ENCODE measurements around the gene BTBD16.

The BTBD16 gene

GRCh38 chr10:122343135-122343800, 72.2 kb downstream of the BTBD16 start:
- DNase-seq (ENCODE audit: low spot score), result no peak

DNA sequence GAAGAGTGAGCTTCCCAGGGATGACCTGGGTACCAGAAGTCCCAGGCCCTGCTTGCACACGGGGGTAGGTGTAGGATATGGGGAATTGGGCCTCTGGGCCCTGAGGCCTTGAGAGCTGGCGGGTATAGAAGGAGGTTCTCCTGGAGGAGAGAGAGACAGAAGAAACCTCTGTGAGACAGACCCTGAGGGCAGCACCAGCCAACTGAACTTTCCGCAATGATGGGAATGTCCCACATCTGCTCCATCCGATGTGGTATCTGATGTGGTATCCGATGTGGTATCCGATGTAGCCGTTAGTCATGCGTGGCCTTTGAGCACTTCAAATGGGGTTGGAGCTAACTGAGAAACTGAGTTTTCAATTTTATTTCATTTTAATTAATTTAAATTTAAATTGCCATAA, 72.8 kb downstream of the BTBD16 start:
- DNase-seq (ENCODE audit: low spot score), result no peak

DNA sequence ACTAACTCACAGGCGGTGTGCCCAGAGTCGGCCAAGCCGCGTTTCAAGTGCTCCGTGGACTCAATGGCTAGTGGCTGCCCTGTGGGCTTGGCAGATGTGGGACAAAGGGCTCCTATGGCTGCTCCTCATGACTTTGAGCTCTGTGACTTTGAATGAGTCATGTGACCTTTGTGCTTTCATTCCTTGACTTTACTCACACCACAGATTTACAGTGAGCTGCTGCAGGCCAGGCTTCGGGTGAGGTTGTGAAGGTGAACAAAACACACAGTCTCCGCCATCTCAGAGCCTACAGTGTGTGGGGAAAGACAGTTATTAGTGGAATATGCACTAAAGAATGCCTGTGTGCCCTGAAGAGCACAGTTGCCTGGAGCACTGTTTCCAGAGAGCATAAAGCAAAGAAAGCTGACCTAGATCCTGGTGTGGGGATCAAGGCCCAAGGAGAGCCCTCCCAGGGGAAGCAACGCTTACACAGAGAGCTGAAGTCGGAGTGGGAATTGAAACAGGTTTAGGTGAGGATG, 73.7 kb downstream of the BTBD16 start:
- DNase-seq (ENCODE audit: low spot score), result no peak

- no peak for DNase-seq (ENCODE audit: low spot score)
Measured at GRCh38 chr10:122346326-122346950, 75.3 kb downstream of the BTBD16 start.

GRCh38 chr10:122347170-122347841, 76.2 kb downstream of the BTBD16 start:
- DNase-seq (ENCODE audit: low spot score), result no peak

DNA sequence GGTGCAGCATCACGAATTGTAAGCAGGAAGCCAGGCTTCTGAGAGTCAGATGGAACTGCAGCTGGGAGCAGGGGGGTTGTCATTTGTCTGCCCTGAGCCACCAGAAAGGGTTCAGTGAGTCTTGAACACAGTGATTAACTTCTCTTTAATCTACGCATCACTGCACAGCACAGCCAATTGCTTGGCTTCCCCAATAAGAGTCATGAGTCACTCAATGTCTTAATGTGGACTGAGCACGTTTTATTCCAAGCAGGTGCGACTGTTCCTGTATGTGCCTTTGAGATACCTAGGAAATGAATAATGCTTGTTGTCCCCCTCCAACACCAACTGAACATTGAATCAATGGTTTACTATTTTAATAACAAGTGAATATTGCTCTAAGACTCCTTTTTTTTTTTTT, 77.4 kb downstream of the BTBD16 start:
- peak; percentile 13 for DNase-seq (ENCODE audit: low spot score)

- DNase-seq (ENCODE audit: low spot score), result no peak
Measured at GRCh38 chr10:122348935-122349361, 77.9 kb downstream of the BTBD16 start.

DNA sequence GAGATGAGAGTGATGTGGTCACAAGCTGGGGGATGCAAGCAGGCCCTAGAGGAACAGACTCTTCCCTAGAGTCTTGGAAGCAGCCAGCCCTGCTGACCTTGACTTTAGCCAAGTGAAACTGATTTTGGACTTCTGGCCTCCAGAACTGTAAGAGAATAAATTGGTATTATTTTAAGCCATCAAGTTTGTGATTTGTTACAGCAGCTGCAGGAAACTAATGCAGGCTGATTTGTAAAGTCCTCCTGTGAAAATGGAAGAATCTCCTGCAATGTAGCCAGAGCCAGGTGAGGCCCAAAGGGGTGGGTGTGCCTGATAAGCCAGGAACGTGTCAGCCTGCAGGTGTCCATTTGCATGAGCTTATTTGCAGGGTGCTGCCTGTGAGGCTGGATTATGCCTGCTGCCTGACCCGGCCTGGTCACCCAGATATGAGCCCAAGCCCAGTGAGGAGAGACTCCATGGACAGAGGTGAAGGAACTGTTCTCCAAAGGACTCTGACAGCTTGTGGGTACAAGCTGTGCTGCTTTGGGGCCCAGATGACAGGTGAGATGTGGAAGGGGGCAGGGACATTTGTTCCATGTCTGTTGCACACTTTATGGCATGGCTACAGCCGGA, 78.8 kb downstream of the BTBD16 start:
- DNase-seq (ENCODE audit: low spot score), result no peak

DNA sequence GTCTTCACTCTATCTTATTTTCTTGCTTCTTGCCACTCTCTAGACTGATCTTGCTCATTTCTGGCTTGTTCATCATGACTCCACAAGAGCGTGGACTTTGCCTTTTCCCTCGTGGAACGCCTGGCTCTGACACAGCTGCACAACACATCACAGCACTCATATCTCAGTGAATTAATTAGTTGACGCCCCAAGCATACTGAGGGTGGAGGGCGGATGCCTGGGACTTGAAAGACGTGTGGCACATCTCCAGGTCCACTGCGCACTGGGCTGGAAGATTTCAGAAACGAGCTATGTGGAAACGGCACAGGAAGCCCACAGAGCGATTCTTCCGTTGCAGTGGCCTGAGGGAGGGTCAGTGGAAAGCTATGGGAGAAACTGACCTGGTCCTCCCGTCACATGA, 79.8 kb downstream of the BTBD16 start:
- DNase-seq (ENCODE audit: low spot score), result no peak

DNA sequence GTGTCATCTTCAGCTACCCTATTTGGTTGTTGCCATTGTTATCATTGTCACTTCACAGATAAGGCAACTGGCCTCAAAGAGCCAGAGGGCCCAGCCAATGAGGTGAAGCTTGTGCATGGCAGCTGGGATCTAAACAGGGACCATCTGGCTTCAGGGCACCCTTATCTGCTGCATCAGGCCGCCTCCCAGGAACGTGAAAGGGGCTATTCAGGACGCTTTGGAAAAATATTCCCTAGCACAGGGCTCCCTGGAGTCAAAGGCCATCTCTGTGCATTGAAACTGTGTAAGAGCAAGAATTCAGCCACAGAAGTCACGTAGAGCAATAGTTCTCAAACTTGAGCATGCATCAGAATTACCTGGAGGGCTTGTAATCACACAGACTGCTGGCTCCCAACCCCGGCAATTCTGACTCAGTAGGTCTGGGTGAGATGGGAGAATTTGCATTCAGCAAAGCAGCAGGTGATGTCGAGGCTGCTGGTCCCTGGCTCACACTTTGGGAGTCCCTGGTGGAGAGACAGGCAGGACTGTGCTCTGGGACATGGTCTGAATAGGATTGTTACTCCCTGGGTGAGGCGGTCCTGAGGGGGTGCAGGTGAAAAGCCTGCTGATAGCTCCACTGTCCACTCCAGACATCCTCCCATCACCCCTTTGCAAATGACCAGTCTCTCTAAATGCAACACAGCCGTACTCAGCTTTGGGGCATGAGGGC, 81.9 kb downstream of the BTBD16 start:
- DNase-seq (ENCODE audit: low spot score), result no peak

- no peak for DNase-seq (ENCODE audit: low spot score)
Measured at GRCh38 chr10:122354383-122354782, 83.3 kb downstream of the BTBD16 start.

- DNase-seq (ENCODE audit: low spot score), result no peak
Measured at GRCh38 chr10:122357685-122358084, 86.6 kb downstream of the BTBD16 start.

DNA sequence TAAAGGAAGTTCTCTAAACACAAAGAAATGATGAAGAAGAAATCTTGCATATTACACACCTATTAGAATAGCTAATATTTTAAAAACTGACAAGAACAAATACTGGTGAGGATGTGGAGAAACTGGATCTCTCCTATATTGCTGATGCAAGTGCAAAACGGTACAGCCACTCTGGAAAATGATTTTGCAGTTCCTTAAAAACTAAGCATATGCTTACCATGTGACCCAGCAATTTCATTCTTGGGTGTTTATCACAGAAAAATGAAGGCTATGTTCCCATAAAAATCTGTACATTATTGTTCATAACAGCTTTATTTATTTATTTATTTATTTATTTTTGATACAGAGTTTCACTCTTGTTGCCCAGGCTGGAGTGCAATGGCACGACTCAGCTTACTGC, 88.5 kb downstream of the BTBD16 start:
- DNase-seq (ENCODE audit: low spot score), result no peak

DNA sequence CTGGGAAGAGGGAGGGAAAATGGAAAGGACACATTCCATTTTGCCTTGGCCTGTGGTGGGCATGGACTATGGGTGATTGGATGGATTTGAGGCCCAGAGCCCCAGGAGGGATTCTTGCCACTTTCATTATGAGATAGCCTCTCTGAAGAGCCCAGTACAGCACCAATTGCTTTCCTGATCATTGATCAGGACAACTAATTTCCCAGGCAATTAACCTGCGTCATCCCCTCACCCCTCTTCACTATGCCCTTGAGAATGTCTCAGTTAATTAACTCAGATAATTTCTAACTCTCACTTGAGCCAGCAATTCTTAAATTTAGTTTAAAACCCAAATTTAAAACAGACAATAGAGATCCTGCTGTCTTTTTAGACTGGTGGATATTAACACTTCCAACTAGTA, 90.0 kb downstream of the BTBD16 start:
- no peak for DNase-seq (ENCODE audit: low spot score)

GRCh38 chr10:122362031-122362592, 91.0 kb downstream of the BTBD16 start:
- DNase-seq (ENCODE audit: low spot score), result no peak

GRCh38 chr10:122362621-122363020, 91.5 kb downstream of the BTBD16 start:
- DNase-seq (ENCODE audit: low spot score), result no peak

DNA sequence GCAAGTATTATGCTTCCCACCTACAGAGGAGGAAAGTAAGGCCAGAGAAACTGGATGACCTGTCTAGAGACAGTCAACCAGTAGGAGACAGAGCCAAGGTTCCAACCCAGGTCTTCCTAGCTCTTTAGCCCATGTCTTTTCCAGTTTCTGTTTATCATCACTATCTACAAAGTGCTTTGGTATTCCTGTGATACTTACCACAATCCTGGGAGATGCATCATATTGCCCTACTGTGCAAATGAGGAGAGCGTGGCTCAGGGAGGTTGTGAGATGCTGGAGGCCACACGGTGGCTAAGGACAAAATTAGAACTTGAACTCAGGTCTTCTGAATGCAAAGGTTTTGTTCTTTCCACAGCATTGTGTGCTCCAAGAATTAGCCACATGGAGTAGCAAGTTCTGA, 92.2 kb downstream of the BTBD16 start:
- no peak for DNase-seq (ENCODE audit: low spot score)

DNA sequence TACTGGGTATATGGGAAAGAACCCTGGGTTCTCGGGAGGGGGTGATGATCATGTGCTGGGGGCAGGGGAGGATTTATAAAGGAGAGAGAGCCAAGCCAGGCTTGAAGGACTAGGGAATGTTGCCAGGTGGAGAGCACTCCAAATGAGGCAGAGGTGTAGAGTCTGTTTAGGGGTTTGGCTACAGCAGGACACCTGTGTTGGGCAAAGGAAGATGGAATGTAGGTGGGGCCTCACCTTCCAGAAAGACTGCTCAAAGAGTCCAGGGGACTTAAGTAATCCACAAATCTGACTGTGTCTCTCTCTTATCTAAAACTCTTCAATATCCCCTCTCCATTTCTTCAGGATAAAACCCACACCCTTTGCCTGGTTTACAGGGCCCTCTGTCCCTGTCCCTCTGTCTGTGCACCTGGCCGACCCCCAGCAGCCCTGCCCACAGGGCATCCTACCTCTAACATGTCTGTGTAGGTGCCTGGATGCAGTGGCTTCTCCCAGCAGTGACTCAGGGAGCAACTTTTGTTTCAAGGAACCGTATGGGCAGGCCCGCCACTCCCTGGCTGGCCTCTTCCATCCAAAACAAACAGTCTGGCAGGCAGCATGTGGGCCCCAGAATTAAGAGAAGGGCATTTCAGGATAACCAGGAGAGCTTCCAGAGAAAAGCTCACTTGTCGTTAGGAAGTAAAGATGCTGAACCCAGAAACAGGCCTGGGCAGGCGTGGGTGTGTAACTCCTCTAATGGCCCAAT, 92.8 kb downstream of the BTBD16 start:
- no peak for DNase-seq (ENCODE audit: low spot score)

DNA sequence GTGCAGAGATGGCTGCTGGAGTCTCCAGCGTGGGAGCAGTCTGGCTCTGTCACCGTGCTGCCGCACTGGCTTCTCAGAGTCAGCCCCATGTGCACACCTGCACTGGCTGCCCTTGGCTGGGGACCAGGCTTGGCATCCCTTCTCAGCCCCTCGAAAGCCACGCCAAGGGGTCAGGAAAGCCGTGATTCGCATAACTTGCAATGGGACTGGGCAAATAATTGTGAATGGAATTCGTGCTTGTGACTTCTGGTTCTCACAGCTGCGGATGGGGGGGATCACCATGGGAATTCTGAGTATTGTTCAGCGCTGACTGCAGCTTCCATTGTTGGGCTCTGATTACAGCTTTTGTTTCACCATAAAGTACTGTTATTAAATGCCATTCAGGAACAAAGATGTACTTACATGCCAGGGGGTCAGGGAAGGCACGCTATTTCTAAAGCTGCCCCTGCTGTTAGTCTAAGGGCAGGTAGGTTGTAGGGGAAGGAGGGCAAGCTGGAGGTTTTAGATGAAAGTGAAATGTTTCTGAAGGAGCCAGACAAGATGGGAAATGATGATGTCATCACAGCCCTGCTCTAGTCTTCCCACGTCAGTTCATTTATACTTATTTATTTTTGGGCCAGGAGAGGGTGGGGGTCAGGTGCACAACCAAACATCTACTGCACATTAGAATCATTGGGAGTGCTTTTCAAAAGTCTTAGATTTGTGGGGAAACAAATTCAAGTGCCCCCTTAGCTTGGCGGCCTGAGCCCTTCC, 97.6 kb downstream of the BTBD16 start:
- DNase-seq (ENCODE audit: low spot score), result no peak

GRCh38 chr10:122373108-122373507, 102.0 kb downstream of the BTBD16 start:
- DNase-seq (ENCODE audit: low spot score), result no peak

Data from germinal center (tissue), 1 donor.